GOT3 (cell line): ENCODE results near the gene PKIG.
A peak's percentile ranks its signal among the peaks of the same experiment; 100 is the strongest.

Experiments used
- DNase-seq: peaks from one replicate; lab custom pipeline; 2025; ENCODE audit warnings: mixed read lengths; lab: John Stamatoyannopoulos, UW

Gene PKIG

GRCh38 chr20:44596876-44597275 lies 14.5 kb downstream of the PKIG start:
- DNase-seq = no peak

- no peak for DNase-seq
Observed at GRCh38 chr20:44597516-44597915, 15.1 kb downstream of the PKIG start.

GRCh38 chr20:44597930-44598329 lies 15.6 kb downstream of the PKIG start:
- no peak for DNase-seq

GRCh38 chr20:44598423-44599305 lies 16.3 kb downstream of the PKIG start:
- DNase-seq = no peak

GRCh38 chr20:44599715-44600114 lies 17.3 kb downstream of the PKIG start:
- no peak for DNase-seq

DNA sequence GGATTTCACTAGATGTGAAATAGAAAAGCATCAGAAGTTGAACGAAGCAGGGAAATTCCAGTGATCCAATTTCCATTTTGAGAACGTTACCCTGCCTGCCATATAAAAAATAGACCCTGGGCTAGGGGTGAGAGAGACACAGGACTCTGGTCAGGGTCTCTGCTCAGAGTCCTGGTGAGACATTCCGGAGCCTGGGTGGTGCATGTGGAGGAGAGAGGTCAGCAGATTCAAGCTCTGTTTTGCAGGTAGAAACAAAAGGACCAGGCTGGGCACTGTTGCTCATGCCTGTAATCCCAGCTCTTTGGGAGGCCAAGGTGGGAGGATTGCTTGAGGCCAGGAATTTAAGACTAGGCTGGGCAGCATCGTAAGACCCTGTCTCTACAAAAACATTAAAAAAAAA lies 17.9 kb downstream of the PKIG start:
- DNase-seq = no peak

- no peak for DNase-seq
Observed at GRCh38 chr20:44600758-44601201, 18.4 kb downstream of the PKIG start.

DNA sequence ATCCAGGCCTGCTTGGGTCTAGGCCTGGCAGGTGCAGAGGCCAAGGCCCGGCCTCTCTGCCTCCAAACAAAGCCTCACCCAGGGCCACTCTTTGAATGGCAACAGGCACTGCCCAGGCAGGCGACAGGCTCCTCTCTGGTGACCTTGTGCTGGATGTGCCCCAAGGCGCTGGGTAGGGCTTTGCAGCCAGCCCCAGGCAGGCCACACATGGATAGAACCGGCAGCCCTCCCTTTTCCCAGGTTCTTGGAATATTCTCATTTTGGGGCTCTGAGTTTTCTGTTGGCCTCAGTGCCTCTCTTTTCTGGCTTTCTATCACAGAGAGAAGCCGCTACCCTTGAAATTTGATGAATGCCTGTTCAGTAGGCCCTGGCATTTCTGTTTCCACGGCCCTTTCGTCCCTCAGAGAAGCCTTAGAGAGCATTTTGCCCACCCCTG lies 18.9 kb downstream of the PKIG start:
- DNase-seq = no peak

GRCh38 chr20:44601801-44602204 lies 19.4 kb downstream of the PKIG start:
- DNase-seq = no peak

DNA sequence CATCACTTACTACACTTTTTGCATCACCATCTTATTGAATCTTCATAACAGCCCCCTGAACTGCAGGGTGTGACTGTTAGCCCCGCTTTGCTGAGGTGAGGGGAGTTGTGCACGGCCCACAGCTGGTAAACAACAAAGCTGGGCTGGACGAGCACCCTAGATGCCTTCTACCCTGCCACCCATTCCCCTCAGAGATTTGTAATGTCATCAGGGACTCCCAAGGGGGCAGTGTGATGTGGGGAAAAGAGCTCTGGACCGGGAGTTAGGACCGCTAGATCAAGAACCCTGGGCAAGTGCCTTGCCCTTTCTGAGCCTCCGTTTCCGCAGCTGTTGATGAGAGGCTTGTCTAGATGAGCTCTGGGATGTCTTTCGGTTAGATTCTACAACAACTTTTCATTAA lies 20.9 kb downstream of the PKIG start:
- no peak for DNase-seq

DNA sequence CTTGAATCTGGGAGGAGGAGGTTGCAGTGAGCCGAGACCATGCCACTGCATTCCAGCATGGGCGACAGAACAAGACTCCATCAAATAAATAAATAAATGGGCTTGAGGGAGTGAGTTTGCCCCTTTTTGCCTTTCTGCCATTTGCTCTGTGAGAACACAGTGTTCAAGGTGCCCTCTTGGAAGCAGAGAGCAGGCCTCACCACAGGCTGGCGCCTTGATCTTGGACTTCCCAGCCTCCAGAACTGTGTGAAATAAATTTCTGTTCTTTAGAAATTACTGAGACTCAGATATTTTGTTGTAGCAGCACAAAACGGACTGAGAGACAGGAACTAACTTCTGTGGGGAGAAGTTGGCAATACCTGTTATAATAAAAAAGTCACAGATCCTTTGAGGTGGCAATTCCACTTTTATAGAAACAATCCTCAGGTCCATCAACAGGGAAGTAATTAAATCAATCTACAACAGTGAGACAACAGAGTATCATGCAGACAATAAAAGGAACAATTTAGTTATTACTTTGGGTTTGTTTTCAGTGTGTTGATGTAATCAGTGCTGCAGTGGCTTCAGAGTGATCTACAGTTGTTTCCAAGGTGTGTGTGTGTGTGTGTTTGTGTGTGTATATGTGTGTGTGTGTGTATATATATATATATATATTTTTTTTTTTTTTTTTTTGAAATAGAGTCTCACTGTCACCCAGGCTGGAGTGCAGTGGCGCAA lies 24.5 kb downstream of the PKIG start:
- no peak for DNase-seq

DNA sequence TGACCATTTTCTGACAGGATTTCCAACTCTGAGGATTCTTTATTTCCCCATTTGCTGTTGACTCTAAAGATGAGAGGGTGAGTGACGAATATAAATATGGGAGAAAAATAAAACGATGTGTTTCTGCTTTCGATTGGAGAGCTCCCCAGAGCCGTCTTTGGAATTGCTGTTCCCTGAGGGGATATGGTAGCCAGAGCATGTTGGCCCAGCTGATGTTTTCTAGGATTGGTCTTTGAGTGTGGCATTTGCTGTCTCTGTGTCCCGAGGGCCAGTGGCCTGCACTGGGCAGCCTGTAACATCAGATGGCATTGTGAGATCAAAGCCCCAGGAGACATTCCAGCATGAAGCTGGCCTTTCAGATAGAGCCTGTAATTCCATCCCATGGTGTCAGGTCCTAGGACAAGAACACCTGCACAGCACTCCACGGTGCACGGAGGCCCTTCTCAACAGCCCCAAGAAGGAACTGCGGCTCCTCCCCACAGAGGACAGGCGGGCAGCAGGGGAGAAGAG lies 26.7 kb downstream of the PKIG start:
- no peak for DNase-seq

DNA sequence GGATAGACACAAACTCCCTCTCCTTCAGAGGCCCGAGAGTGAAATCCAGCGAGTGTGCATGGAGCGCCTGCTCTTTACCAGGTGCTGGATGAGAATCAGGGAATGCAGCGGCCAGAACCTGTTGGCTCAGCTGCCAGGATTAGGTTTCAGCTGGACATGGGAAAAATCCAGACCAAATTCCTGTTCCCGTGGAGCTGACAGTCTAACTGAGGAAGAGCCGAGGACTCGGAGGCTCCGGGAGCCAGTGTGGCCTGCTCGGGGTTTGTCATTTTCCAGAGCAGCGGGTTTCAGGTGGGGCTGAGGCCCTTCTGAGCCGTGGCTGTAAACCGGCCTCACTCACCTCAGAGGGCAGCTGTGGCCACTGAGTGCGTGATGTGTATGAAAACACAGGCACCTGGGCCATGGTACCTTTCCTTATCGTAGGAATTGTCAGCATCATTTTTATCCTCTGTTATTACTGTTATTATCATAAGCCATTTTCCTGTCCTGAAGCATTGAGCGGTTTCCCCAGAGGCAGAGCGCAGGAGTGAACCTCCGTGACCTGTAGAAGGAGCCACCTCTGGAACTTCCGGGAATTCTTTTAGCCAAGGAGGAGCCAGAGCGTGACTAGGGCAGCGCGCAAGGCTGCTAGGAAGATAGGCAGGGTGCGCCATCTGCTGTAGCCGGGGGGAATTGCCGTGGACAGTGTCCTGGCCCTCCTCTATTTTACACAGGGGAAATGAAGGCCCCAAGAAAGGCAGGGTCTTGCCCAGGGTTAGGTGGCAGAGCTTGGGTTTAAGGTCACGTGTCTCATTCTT lies 27.3 kb downstream of the PKIG start:
- DNase-seq = peak; percentile 72

DNA sequence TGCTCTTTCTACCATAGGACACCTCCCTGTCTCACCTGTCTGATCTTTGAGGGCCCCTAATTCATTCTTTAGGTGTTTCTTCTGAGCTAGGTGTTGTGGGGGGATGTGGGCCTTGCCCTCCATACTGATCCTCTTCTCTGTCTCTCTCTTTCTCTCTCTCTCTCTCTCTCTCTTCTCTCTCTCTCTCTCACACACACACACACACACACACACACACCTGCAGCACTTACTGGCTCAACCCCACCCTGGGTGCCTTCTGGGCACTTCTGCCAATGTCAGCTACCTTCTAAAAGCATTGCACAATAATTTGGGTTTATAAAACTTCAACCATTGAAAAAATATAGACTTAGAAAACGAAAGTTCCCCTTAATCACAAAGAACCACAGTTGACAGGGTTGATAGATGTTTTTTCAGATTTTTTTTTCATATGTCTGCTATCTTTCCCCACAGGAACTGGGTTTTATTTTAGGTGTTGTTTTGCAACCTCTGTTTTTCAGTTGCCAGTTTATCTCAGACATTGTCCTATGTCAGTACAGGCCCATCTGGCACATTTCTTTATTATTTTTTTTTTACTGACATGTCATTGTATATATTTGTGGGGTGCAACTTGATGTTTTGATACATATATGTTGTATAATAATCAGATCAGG lies 28.1 kb downstream of the PKIG start:
- DNase-seq = no peak

DNA sequence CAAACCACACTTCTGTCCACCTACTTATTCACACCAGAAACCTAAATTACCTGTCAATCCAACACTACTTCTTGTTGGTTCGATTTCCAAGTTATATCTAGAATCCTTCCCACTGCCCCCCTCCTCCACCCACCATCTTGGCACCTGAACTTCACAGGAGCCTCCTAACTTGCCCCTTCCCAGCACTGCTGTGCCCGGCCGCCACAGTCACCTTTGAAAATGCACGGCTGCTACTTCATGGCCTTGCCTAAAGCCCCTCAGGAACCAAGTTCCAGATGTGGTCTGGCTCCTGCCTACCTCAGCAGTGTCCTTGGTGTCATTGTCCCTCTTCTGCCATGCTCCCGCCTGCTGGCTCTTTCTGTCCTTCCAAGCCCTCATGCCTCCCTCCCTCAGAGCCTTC lies 31.2 kb downstream of the PKIG start:
- no peak for DNase-seq

DNA sequence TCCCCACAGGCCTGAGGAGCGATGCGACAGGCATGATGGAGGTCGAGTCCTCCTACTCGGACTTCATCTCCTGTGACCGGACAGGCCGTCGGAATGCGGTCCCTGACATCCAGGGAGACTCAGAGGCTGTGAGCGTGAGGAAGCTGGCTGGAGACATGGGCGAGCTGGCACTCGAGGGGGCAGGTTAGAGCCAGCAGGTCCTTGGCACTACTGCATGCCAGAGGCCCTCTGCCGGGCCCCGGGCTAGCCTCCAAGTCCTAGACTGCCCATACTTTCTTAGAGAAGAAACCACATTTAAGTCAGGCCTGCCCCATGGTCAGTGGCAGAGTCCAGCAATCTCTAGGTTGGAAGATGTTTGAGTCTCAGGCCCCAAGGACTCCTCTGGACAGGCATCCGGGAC lies 32.1 kb downstream of the PKIG start:
- no peak for DNase-seq

DNA sequence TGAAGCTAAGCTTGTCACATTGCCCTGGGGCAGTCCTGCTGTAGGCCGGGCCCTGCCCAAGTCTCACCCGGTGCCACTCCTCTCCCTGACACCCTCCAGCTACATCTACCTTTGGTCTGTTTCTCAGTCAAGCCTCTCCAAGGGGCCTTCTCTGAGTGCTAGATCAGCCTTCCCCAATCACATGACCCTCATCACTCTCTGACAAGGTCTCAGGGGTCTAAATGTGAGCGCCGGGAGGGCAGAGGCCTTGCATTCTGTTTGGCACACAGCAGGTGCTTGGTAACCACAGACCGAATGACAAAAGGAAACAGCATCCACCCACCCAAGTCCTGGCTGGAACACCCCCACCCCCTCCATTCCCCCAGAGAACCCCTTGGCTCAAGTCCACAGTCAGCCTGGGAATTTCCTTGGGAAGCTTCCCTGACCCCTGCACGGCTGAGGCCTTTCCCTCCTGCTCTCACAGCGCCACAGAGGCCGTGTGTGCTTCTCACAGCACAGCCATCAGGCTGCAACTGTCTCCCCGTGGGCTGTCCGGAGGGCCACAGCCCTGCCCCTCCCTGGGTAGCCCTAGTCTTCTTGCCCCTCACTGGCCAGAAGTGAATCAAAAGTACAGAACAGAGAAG lies 32.9 kb downstream of the PKIG start:
- no peak for DNase-seq

DNA sequence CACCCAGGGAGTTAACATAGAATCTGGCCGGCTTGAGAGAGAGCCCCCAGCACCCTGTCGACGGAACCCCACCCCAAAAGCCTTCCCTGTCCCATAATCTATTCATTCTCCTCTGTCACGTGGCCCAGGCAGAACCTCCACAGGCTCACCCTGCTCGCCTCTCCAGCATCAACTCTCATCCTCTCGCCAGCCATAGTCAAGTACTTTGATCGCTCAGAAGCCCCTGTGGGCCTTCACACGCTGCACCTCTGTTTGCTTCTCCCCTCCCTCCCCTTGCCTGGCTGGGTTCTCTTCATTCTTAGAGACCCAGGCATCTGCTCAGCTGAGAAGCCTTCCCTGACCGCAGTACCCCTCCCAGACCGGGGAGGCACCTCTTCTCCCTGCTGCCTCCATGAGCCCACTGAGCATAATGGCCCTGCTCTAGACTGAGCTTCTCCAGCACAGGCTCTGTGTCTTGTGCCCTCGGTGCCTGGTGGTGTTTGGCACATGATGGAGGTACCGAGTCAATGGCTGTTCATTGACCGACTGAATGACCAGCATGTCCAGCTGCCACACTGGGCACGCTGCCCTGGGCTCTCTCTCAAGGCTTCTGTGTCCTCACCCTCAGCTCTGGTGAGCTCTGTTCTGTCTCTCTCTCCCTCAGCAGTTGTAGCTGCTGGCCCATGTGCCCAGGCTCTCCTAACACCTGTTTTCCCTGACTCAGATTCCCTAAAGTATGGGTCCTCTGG lies 33.7 kb downstream of the PKIG start:
- DNase-seq = no peak

GRCh38 chr20:44616604-44616964 lies 34.2 kb downstream of the PKIG start:
- DNase-seq = no peak

- no peak for DNase-seq
Observed at GRCh38 chr20:44618318-44618731, 35.9 kb downstream of the PKIG start.

GRCh38 chr20:44619294-44619693 lies 36.9 kb downstream of the PKIG start:
- DNase-seq = no peak
